ENCODE results near the gene RASL10B.

Gene RASL10B

GRCh38 chr17:35752945-35753764, 21.7 kb downstream of the RASL10B start, which contains the start of gene GAS2L2:
Gene GAS2L2 (minus strand): TSS chr17:35753239. CDS start chr17:35752850, 389 bp downstream.
- Histone ChIP-seq H3K4me3 (ENCODE audit: low read depth in 1 of 2, low read length in 2 of 2) (no peak within 1 kb of the TSS), H3K27me3 (ENCODE audit: control insufficient read depth in 1 of 2, insufficient read depth in 2 of 2, low read length in 2 of 2) (peaks cover 23 to 33% of the 10 kb centered on the region in 2 donors), H3K4me1 (ENCODE audit: insufficient read depth, low read length) (peaks cover 5% of the 10 kb centered on the region), H3K27ac (ENCODE audit: low read depth, low read length) (no peak within 1 kb of the TSS), H3K9me3 (ENCODE audit: low read length) (no peaks in the 10 kb centered on the region), H3K9ac (ENCODE audit: low read length) (no peak within 1 kb of the TSS), H3K36me3 (ENCODE audit: insufficient read depth, low read length) (no peaks in the 10 kb centered on the region)

- Histone ChIP-seq H3K27me3 (ENCODE audit: control insufficient read depth in 1 of 2, insufficient read depth in 2 of 2, low read length in 2 of 2) (peaks cover 0 to 4% of the 10 kb centered on the region in 2 donors), H3K4me1 (ENCODE audit: insufficient read depth, low read length) (no peaks in the 10 kb centered on the region), H3K9me3 (ENCODE audit: low read length) (no peaks in the 10 kb centered on the region), H3K9ac (ENCODE audit: low read length) (no peak overlapping the region), H3K36me3 (ENCODE audit: insufficient read depth, low read length) (no peaks in the 10 kb centered on the region), H3K4me3 (ENCODE audit: low read depth in 1 of 2, low read length in 2 of 2) (no peak overlapping the region), H3K27ac (ENCODE audit: low read depth, low read length) (no peak overlapping the region)
Measured at GRCh38 chr17:35757243-35757642, 25.8 kb downstream of the RASL10B start.

- Histone ChIP-seq H3K27me3 (ENCODE audit: control insufficient read depth in 1 of 2, insufficient read depth in 2 of 2, low read length in 2 of 2) (no peaks in the 10 kb centered on the region), H3K9ac (ENCODE audit: low read length) (no peak within 1 kb of the TSS), H3K9me3 (ENCODE audit: low read length) (no peaks in the 10 kb centered on the region), H3K4me1 (ENCODE audit: insufficient read depth, low read length) (peaks cover 10% of the 10 kb centered on the region), H3K4me3 (ENCODE audit: low read depth in 1 of 2, low read length in 2 of 2) (no peak within 1 kb of the TSS), H3K27ac (ENCODE audit: low read depth, low read length) (no peak within 1 kb of the TSS), H3K36me3 (ENCODE audit: insufficient read depth, low read length) (no peaks in the 10 kb centered on the region)
Measured at GRCh38 chr17:35760587-35760986, 29.1 kb downstream of the RASL10B start, which contains the start of gene C17orf50. Gene C17orf50 (plus strand): TSS chr17:35760887. CDS start chr17:35760942, 55 bp downstream.

GRCh38 chr17:35761601-35762000, 30.2 kb downstream of the RASL10B start:
- H3K36me3 ChIP-seq (ENCODE audit: insufficient read depth, low read length): no peaks in the 10 kb centered on the region
- no peak overlapping the region for H3K4me3 ChIP-seq (ENCODE audit: low read depth in 1 of 2, low read length in 2 of 2)

GRCh38 chr17:35763767-35764122, 32.3 kb downstream of the RASL10B start:
- Histone ChIP-seq H3K27ac (ENCODE audit: low read depth, low read length) (no peak overlapping the region), H3K4me1 (ENCODE audit: insufficient read depth, low read length) (peaks cover 10% of the 10 kb centered on the region), H3K27me3 (ENCODE audit: control insufficient read depth in 1 of 2, insufficient read depth in 2 of 2, low read length in 2 of 2) (no peaks in the 10 kb centered on the region), H3K36me3 (ENCODE audit: insufficient read depth, low read length) (no peaks in the 10 kb centered on the region), H3K9ac (ENCODE audit: low read length) (no peak overlapping the region), H3K4me3 (ENCODE audit: low read depth in 1 of 2, low read length in 2 of 2) (peak overlapping the region in 1 of 2 donors; percentile 39), H3K9me3 (ENCODE audit: low read length) (no peaks in the 10 kb centered on the region)

More at GRCh38 chr17:35761601-35762000, 30.2 kb downstream of the RASL10B start:
- no peak overlapping the region for H3K27ac ChIP-seq (ENCODE audit: low read depth, low read length)
- H3K9me3 ChIP-seq (ENCODE audit: low read length): no peaks in the 10 kb centered on the region
- peaks cover 10% of the 10 kb centered on the region for H3K4me1 ChIP-seq (ENCODE audit: insufficient read depth, low read length)
- H3K9ac ChIP-seq (ENCODE audit: low read length): no peak overlapping the region
- H3K27me3 ChIP-seq (ENCODE audit: control insufficient read depth in 1 of 2, insufficient read depth in 2 of 2, low read length in 2 of 2): no peaks in the 10 kb centered on the region

GRCh38 chr17:35764123-35764991, 32.9 kb downstream of the RASL10B start:
- Histone ChIP-seq H3K27ac (ENCODE audit: low read depth, low read length) (peak overlapping the region; percentile 55), H3K4me3 (ENCODE audit: low read depth in 1 of 2, low read length in 2 of 2) (peak overlapping the region; percentile 39 to 60), H3K4me1 (ENCODE audit: insufficient read depth, low read length) (peaks cover 10% of the 10 kb centered on the region), H3K9ac (ENCODE audit: low read length) (no peak overlapping the region), H3K27me3 (ENCODE audit: control insufficient read depth in 1 of 2, insufficient read depth in 2 of 2, low read length in 2 of 2) (no peaks in the 10 kb centered on the region), H3K9me3 (ENCODE audit: low read length) (no peaks in the 10 kb centered on the region), H3K36me3 (ENCODE audit: insufficient read depth, low read length) (no peaks in the 10 kb centered on the region)

- peaks cover 10% of the 10 kb centered on the region for H3K4me1 ChIP-seq (ENCODE audit: insufficient read depth, low read length)
- H3K9me3 ChIP-seq (ENCODE audit: low read length): no peaks in the 10 kb centered on the region
- H3K27ac ChIP-seq (ENCODE audit: low read depth, low read length): no peak overlapping the region
- H3K27me3 ChIP-seq (ENCODE audit: control insufficient read depth in 1 of 2, insufficient read depth in 2 of 2, low read length in 2 of 2): no peaks in the 10 kb centered on the region
- H3K36me3 ChIP-seq (ENCODE audit: insufficient read depth, low read length): no peaks in the 10 kb centered on the region
- no peak overlapping the region for H3K9ac ChIP-seq (ENCODE audit: low read length)
- peak overlapping the region in 1 of 2 donors; percentile 60 for H3K4me3 ChIP-seq (ENCODE audit: low read depth in 1 of 2, low read length in 2 of 2)
Measured at GRCh38 chr17:35765086-35765710, 33.8 kb downstream of the RASL10B start.

GRCh38 chr17:35765756-35766488, 34.5 kb downstream of the RASL10B start:
- Histone ChIP-seq H3K4me1 (ENCODE audit: insufficient read depth, low read length) (peaks cover 10% of the 10 kb centered on the region), H3K27me3 (ENCODE audit: control insufficient read depth in 1 of 2, insufficient read depth in 2 of 2, low read length in 2 of 2) (no peaks in the 10 kb centered on the region), H3K36me3 (ENCODE audit: insufficient read depth, low read length) (no peaks in the 10 kb centered on the region), H3K9me3 (ENCODE audit: low read length) (no peaks in the 10 kb centered on the region), H3K9ac (ENCODE audit: low read length) (no peak overlapping the region), H3K27ac (ENCODE audit: low read depth, low read length) (no peak overlapping the region), H3K4me3 (ENCODE audit: low read depth in 1 of 2, low read length in 2 of 2) (no peak overlapping the region)

- no peak overlapping the region for H3K4me3 ChIP-seq (ENCODE audit: low read depth in 1 of 2, low read length in 2 of 2)
- H3K4me1 ChIP-seq (ENCODE audit: insufficient read depth, low read length): peaks cover 10% of the 10 kb centered on the region
- no peaks in the 10 kb centered on the region for H3K9me3 ChIP-seq (ENCODE audit: low read length)
- no peaks in the 10 kb centered on the region for H3K36me3 ChIP-seq (ENCODE audit: insufficient read depth, low read length)
- no peak overlapping the region for H3K27ac ChIP-seq (ENCODE audit: low read depth, low read length)
- H3K9ac ChIP-seq (ENCODE audit: low read length): no peak overlapping the region
- no peaks in the 10 kb centered on the region for H3K27me3 ChIP-seq (ENCODE audit: control insufficient read depth in 1 of 2, insufficient read depth in 2 of 2, low read length in 2 of 2)
Measured at GRCh38 chr17:35766489-35766877, 35.0 kb downstream of the RASL10B start.

GRCh38 chr17:35766903-35767510, 35.6 kb downstream of the RASL10B start:
- H3K4me3 ChIP-seq (ENCODE audit: low read depth in 1 of 2, low read length in 2 of 2): no peak overlapping the region
- H3K9me3 ChIP-seq (ENCODE audit: low read length): no peaks in the 10 kb centered on the region
- no peaks in the 10 kb centered on the region for H3K27me3 ChIP-seq (ENCODE audit: control insufficient read depth in 1 of 2, insufficient read depth in 2 of 2, low read length in 2 of 2)
- H3K9ac ChIP-seq (ENCODE audit: low read length): no peak overlapping the region
- peaks cover 10% of the 10 kb centered on the region for H3K4me1 ChIP-seq (ENCODE audit: insufficient read depth, low read length)
- H3K36me3 ChIP-seq (ENCODE audit: insufficient read depth, low read length): no peaks in the 10 kb centered on the region
- no peak overlapping the region for H3K27ac ChIP-seq (ENCODE audit: low read depth, low read length)

Data from muscle layer of colon (tissue), 2 donors.